Measurements from ENCODE around the gene VWDE.

DNA sequence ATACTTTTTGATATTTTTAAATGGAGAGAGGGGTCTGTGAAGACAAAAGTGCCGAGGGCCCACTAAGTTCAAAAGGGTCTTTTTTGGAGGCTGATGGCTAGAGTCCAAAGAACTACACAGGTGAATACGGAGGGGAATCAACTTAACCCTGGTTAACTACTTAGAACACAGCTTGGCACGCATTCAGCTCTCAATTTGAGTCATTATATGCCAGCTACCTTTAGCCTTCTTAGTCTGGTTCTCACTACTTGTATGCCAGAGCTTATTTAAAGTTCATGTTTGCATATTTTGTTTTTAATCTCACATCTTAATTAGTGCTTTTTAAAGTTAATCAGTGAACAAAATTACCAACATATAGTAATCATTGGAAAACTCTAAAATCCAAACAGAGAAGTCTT is 80.8 kb downstream of the VWDE start:
- no peak for TF ChIP-seq MYC (IDR thresholded peaks at IDR 0.05; ENCODE audit: insufficient read depth, insufficient read length, insufficient replicate concordance, low read length, severe bottlenecking)
- no peak for TF ChIP-seq ZNF592 (IDR thresholded peaks at IDR 0.05)
- TF ChIP-seq RBBP5 (conservative IDR thresholded peaks at IDR 0.05), result no peak

All from GM12878 (cell line).